HepG2 (cell line): ENCODE measurements around the gene CDC34. TPM values are rescaled to one million over a fixed set of nuclear protein-coding genes. Genes with fewer than 3 reads are reported as not detected.

ENCODE experiments used
- FOXA3 ChIP-seq: IDR thresholded peaks from 2 replicates; pipeline ENCODE4 v1.6.1; 2016; ENCODE audit warnings: missing genetic modification reagents, missing compliant biosample characterization
- HOXA3 ChIP-seq: sonication (generic); formaldehyde crosslinking; IDR thresholded peaks from 2 replicates; pipeline ENCODE4 v1.5.0; 2020; ENCODE audit warnings: missing genetic modification reagents
- JUN ChIP-seq: sonication (generic); formaldehyde crosslinking; IDR thresholded peaks from 2 replicates; pipeline ENCODE4 v1.4.0; 2020; ENCODE audit warnings: mild to moderate bottlenecking, missing genetic modification reagents
- NCOA5 ChIP-seq: sonication (generic); formaldehyde crosslinking; IDR thresholded peaks from 2 replicates; pipeline ENCODE4 v1.4.0; 2020; ENCODE audit warnings: missing genetic modification reagents
- PAXIP1 ChIP-seq: sonication (generic); formaldehyde crosslinking; conservative IDR thresholded peaks from 2 replicates; pipeline ENCODE4 v1.4.0; 2020; ENCODE audit warnings: mild to moderate bottlenecking, missing genetic modification reagents, moderate library complexity
- POLR2AphosphoS2 ChIP-seq: IDR thresholded peaks from 2 replicates; pipeline ENCODE4 v1.6.1; 2011; ENCODE audit warnings: low read depth, low read length, improper control_type of control experiment
- SMAD9 ChIP-seq: sonication (generic); formaldehyde crosslinking; IDR thresholded peaks from 2 replicates; pipeline ENCODE4 v1.5.1; 2020; ENCODE audit warnings: mild to moderate bottlenecking, missing genetic modification reagents
- SOX5 ChIP-seq: IDR thresholded peaks from 2 replicates; pipeline ENCODE4 v1.6.1; 2016; ENCODE audit warnings: borderline replicate concordance
- TAF15 ChIP-seq: fragments of 200-400 bp; formaldehyde crosslinking; IDR thresholded peaks from one replicate; pipeline ENCODE4 v1.6.1; 2018; ENCODE audit warnings: mild to moderate bottlenecking, low read depth, low read length; ENCODE audit not compliant: poor library complexity, severe bottlenecking
- TBX2 ChIP-seq: sonication (generic); formaldehyde crosslinking; IDR thresholded peaks from 2 replicates; pipeline ENCODE4 v1.5.0; 2020; ENCODE audit warnings: missing genetic modification reagents, mild to moderate bottlenecking, borderline replicate concordance
- ZNF383 ChIP-seq: sonication (generic); formaldehyde crosslinking; IDR thresholded peaks from 2 replicates; pipeline ENCODE4 v1.4.0; 2020; ENCODE audit warnings: missing genetic modification reagents, mild to moderate bottlenecking, borderline replicate concordance
- ZNF616 ChIP-seq: sonication (generic); formaldehyde crosslinking; IDR thresholded peaks from 2 replicates; pipeline ENCODE4 v1.5.0; 2020; ENCODE audit warnings: low read depth, mild to moderate bottlenecking, missing genetic modification reagents
- ZNF766 ChIP-seq: sonication (generic); formaldehyde crosslinking; IDR thresholded peaks from 2 replicates; pipeline ENCODE4 v1.5.0; 2020; ENCODE audit warnings: missing genetic modification reagents, borderline replicate concordance
- ZNF782 ChIP-seq: sonication (generic); formaldehyde crosslinking; IDR thresholded peaks from 2 replicates; pipeline ENCODE4 v1.4.0; 2020; ENCODE audit warnings: missing genetic modification reagents, mild to moderate bottlenecking, borderline replicate concordance
- ZSCAN9 ChIP-seq: IDR thresholded peaks from 2 replicates; pipeline ENCODE4 v1.6.1; 2016; ENCODE audit warnings: borderline replicate concordance
- ZUFSP ChIP-seq: sonication (generic); formaldehyde crosslinking; IDR thresholded peaks from 2 replicates; pipeline ENCODE4 v1.9.0; 2021; ENCODE audit warnings: missing genetic modification reagents, mild to moderate bottlenecking, borderline replicate concordance
- polyA plus RNA-seq, 8 experiments: library from polyadenylated mRNA; depleted of rRNA in 3 of 8; stranded (reverse) in 7 of 8; unstranded in 1 of 8; fragments of >200 nt; fragmentation: Illumina TruSeq in 4 of 8; extraction: Trizol in 4 of 8; gene quantifications; 2 replicates each; pipeline versions ENCODE4 v1.2.1 to v1.2.3, GENCODE V29; 2011 to 2016; ENCODE audit warnings: low read depth in 4 of 8, missing spikeins in 1 of 8, mixed read lengths in 1 of 8; ENCODE audit not compliant: insufficient read depth in 1 of 8
- total RNA-seq, 5 experiments: library from RNA; depleted of rRNA; stranded (reverse); fragments of >200 nt; fragmentation: Illumina TruSeq; extraction: Trizol; gene quantifications; 2 replicates each; pipeline ENCODE4 v1.2.3, GENCODE V29; 2016; ENCODE audit warnings: low read depth in 1 of 5
- TF ChIP-seq, protein P1 (sequence below): sonication (generic); formaldehyde crosslinking; IDR thresholded peaks from 2 replicates; pipeline ENCODE4 v1.5.0; 2020; ENCODE audit warnings: mild to moderate bottlenecking, missing genetic modification reagents, borderline replicate concordance
- TF ChIP-seq, protein P2 (sequence below): IDR thresholded peaks from 2 replicates; pipeline ENCODE4 v1.6.1; 2016; ENCODE audit warnings: low read depth, control low read depth
- TF ChIP-seq, protein P3 (sequence below): sonication (generic); formaldehyde crosslinking; IDR thresholded peaks from 2 replicates; pipeline ENCODE4 v1.5.0; 2020; ENCODE audit warnings: missing genetic modification reagents, mild to moderate bottlenecking, borderline replicate concordance

CDC34 gene
- total and polyA plus RNA-seq, 2 of the 13 experiments (the other 11 are each of a cell fraction or from before 2014, with no cell fraction given): 138 to 150 TPM

- TF ChIP-seq ZSCAN9 (CRISPR knock-in tag) (peak; percentile 72; the same call in 1 of the 2 replicates), SMAD9 (0 out of 2 replicates have a peak, but pooled peaks have one; percentile 30), ZNF782 (CRISPR knock-in tag) (peak; percentile 52; the same call in 1 of the 2 replicates), HOXA3 (0 out of 2 replicates have a peak, but pooled peaks have one; percentile 43), TAF15 (no peak), TBX2 (CRISPR knock-in tag) (peak; percentile 43; the same call in 1 of the 2 replicates), PAXIP1 (CRISPR knock-in tag) (peak; percentile 29; the same call in 1 of the 2 replicates), ZNF383 (CRISPR knock-in tag) (peak; percentile 48; the same call in 1 of the 2 replicates), ZNF616 (no peak), POLR2AphosphoS2 (no peak), SOX5 (no peak), JUN (CRISPR knock-in tag) (no peak), ZUFSP (CRISPR knock-in tag) (no peak), ZNF766 (CRISPR knock-in tag) (peak; percentile 46; the same call in 1 of the 2 replicates), FOXA3 (CRISPR knock-in tag) (0 out of 2 replicates have a peak, but pooled peaks have one; percentile 11), NCOA5 (no peak)
- TF ChIP-seq, protein P1, sequence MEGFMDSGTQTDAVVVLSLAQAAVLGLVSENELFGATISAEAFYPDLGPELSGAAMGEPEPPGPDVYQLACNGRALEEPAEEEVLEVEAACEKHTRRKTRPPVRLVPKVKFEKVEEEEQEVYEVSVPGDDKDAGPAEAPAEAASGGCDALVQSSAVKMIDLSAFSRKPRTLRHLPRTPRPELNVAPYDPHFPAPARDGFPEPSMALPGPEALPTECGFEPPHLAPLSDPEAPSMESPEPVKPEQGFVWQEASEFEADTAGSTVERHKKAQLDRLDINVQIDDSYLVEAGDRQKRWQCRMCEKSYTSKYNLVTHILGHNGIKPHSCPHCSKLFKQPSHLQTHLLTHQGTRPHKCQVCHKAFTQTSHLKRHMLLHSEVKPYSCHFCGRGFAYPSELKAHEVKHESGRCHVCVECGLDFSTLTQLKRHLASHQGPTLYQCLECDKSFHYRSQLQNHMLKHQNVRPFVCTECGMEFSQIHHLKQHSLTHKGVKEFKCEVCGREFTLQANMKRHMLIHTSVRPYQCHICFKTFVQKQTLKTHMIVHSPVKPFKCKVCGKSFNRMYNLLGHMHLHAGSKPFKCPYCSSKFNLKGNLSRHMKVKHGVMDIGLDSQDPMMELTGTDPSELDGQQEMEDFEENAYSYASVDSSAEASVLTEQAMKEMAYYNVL (CRISPR knock-in tag): no peak
- TF ChIP-seq, protein P2, sequence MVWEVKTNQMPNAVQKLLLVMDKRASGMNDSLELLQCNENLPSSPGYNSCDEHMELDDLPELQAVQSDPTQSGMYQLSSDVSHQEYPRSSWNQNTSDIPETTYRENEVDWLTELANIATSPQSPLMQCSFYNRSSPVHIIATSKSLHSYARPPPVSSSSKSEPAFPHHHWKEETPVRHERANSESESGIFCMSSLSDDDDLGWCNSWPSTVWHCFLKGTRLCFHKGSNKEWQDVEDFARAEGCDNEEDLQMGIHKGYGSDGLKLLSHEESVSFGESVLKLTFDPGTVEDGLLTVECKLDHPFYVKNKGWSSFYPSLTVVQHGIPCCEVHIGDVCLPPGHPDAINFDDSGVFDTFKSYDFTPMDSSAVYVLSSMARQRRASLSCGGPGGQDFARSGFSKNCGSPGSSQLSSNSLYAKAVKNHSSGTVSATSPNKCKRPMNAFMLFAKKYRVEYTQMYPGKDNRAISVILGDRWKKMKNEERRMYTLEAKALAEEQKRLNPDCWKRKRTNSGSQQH: no peak
- TF ChIP-seq, protein P3, sequence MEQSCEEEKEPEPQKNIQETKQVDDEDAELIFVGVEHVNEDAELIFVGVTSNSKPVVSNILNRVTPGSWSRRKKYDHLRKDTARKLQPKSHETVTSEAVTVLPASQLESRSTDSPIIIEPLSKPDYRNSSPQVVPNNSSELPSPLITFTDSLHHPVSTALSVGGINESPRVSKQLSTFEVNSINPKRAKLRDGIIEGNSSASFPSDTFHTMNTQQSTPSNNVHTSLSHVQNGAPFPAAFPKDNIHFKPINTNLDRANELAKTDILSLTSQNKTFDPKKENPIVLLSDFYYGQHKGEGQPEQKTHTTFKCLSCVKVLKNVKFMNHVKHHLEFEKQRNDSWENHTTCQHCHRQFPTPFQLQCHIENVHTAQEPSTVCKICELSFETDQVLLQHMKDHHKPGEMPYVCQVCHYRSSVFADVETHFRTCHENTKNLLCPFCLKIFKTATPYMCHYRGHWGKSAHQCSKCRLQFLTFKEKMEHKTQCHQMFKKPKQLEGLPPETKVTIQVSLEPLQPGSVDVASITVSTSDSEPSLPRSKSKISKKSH (CRISPR knock-in tag): 0 out of 2 replicates have a peak, but pooled peaks have one; percentile 38
Measured at GRCh38 chr19:491146-491741, 40.3 kb upstream of the CDC34 start (continued).
